SK-N-SH treated with all-trans-retinoic acid at 6 μM for 48 hours (cell line): ENCODE data around the gene D2HGDH.

Source experiments
- ATAC-seq: fragments of 200-7000 bp; cut with Tn5 transposase; 3 replicates; pipeline ENCODE4 v1.9.1; 2020; ENCODE audit warnings: mild to moderate bottlenecking, moderate library complexity
- ARNTL ChIP-seq: fragments of 450-650 bp; formaldehyde crosslinking; IDR thresholded peaks from 2 replicates; pipeline ENCODE4 v1.5.0; 2020; ENCODE audit warnings: low read depth, mild to moderate bottlenecking, moderate library complexity, borderline replicate concordance
- BACH2 ChIP-seq: fragments of 250-450 bp; sonication (Bioruptor Pico); IDR thresholded peaks from 2 replicates; pipeline ENCODE4 v1.9.0; 2021; ENCODE audit warnings: mild to moderate bottlenecking, borderline replicate concordance
- CREB5 ChIP-seq: fragments of 250-450 bp; sonication (Bioruptor Pico); IDR thresholded peaks from 2 replicates; pipeline ENCODE4 v1.5.1; 2020; ENCODE audit warnings: low read depth, mild to moderate bottlenecking, moderate library complexity
- CSDC2 ChIP-seq: fragments of 250-450 bp; sonication (Bioruptor Pico); IDR thresholded peaks from 2 replicates; pipeline ENCODE4 v1.5.0; 2020; ENCODE audit warnings: mild to moderate bottlenecking, moderate library complexity
- ESRRG ChIP-seq: fragments of 250-450 bp; sonication (Bioruptor Pico); IDR thresholded peaks from 2 replicates; pipeline ENCODE4 v1.6.1; 2021; ENCODE audit warnings: mild to moderate bottlenecking
- OSR1 ChIP-seq: fragments of 250-450 bp; sonication (Bioruptor Pico); IDR thresholded peaks from 2 replicates; pipeline ENCODE4 v1.8.0; 2022; ENCODE audit warnings: moderate library complexity, mild to moderate bottlenecking, inconsistent platforms
- PATZ1 ChIP-seq: fragments of 250-450 bp; sonication (Bioruptor Pico); IDR thresholded peaks from 2 replicates; pipeline ENCODE4 v1.8.0; 2020; ENCODE audit warnings: mild to moderate bottlenecking, moderate library complexity, borderline replicate concordance
- POU6F1 ChIP-seq: fragments of 250-450 bp; sonication (Bioruptor Pico); IDR thresholded peaks from 2 replicates; pipeline ENCODE4 v1.8.0; 2021; ENCODE audit warnings: low read depth, mild to moderate bottlenecking, moderate library complexity, borderline replicate concordance
- SNAI2 ChIP-seq: fragments of 250-450 bp; sonication (Bioruptor Pico); IDR thresholded peaks from 2 replicates; pipeline ENCODE4 v1.5.0; 2020; ENCODE audit warnings: mild to moderate bottlenecking, moderate library complexity
- TCF4 ChIP-seq: fragments of 250-450 bp; sonication (Bioruptor Pico); IDR thresholded peaks from 2 replicates; pipeline ENCODE4 v1.8.0; 2021; ENCODE audit warnings: mild to moderate bottlenecking, moderate library complexity, borderline replicate concordance
- TOX ChIP-seq: fragments of 250-450 bp; sonication (Bioruptor Pico); IDR thresholded peaks from 2 replicates; pipeline ENCODE4 v1.8.0; 2021; ENCODE audit warnings: mild to moderate bottlenecking, moderate library complexity, borderline replicate concordance
- ZC3H10 ChIP-seq: fragments of 250-450 bp; sonication (Bioruptor Pico); IDR thresholded peaks from 2 replicates; pipeline ENCODE4 v1.5.1; 2021; ENCODE audit warnings: mild to moderate bottlenecking, moderate library complexity
- ZFP3 ChIP-seq: fragments of 250-450 bp; sonication (Bioruptor Pico); IDR thresholded peaks from 2 replicates; pipeline ENCODE4 v1.5.0; 2020; ENCODE audit warnings: mild to moderate bottlenecking, moderate library complexity
- ZNF70 ChIP-seq: fragments of 450-650 bp; formaldehyde crosslinking; IDR thresholded peaks from 2 replicates; pipeline ENCODE4 v1.5.0; 2020; ENCODE audit warnings: mild to moderate bottlenecking, moderate library complexity
- ZNF8 ChIP-seq: fragments of 450-650 bp; formaldehyde crosslinking; IDR thresholded peaks from 2 replicates; pipeline ENCODE4 v1.5.0; 2020; ENCODE audit warnings: mild to moderate bottlenecking, moderate library complexity
- TF ChIP-seq, protein P1 (sequence below): fragments of 250-450 bp; sonication (Bioruptor Pico); IDR thresholded peaks from 2 replicates; pipeline ENCODE4 v1.5.1; 2021; ENCODE audit warnings: mild to moderate bottlenecking, moderate library complexity

The D2HGDH gene

DNA sequence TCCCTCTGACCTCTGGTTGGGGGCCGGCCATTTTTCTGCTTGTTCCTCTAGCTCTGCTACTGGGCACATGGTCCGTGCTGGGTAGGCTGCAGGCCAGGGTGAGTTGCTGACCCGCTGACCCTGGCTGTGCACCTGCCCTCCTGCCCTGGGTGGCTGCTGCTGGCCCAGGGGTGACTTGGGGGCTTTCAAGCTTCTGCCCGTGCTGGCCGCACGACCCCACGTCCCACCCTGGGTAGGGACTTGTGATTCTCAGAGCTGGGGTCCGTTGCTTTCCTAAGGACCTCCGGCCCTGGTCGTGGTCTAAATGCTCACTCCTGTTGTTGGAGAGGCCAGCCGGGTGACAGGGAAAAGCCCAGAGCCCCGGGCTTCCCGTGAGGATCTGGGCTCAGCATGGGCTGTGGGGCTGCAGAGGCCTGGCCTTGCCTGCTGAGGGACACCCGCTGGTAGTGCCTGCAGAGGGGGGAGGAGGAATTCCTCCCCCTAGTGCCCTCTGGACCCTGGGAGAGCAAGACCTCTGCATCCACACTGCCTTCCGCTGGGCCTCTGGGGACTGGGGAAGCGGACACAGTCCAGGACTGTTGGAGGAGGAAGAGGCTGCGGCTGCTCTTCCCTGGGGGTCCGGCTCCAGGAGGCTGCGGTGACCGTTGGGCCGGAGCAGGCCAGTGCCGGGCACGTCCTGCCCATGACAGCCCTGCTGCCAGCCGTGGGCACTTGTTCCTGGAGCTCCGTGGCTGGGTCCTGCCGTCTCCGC is 35.9 kb downstream of the D2HGDH start:
- no peak for ATAC-seq
- TF ChIP-seq ZFP3 (CRISPR knock-in tag) (no peak), POU6F1 (CRISPR knock-in tag) (no peak), BACH2 (CRISPR knock-in tag) (no peak), ZNF8 (CRISPR knock-in tag) (no peak), OSR1 (CRISPR knock-in tag) (no peak), ZNF70 (CRISPR knock-in tag) (no peak), TOX (no peak), CREB5 (no peak)
- TF ChIP-seq, protein P1, sequence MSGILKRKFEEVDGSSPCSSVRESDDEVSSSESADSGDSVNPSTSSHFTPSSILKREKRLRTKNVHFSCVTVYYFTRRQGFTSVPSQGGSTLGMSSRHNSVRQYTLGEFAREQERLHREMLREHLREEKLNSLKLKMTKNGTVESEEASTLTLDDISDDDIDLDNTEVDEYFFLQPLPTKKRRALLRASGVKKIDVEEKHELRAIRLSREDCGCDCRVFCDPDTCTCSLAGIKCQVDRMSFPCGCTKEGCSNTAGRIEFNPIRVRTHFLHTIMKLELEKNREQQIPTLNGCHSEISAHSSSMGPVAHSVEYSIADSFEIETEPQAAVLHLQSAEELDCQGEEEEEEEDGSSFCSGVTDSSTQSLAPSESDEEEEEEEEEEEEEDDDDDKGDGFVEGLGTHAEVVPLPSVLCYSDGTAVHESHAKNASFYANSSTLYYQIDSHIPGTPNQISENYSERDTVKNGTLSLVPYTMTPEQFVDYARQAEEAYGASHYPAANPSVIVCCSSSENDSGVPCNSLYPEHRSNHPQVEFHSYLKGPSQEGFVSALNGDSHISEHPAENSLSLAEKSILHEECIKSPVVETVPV (CRISPR knock-in tag) = no peak

GRCh38 chr2:241770936-241771285 is 36.5 kb downstream of the D2HGDH start:
- TF ChIP-seq ESRRG (no peak), BACH2 (CRISPR knock-in tag) (no peak), ARNTL (CRISPR knock-in tag) (no peak), CREB5 (no peak), ZNF8 (CRISPR knock-in tag) (no peak), POU6F1 (CRISPR knock-in tag) (no peak), ZC3H10 (CRISPR knock-in tag) (no peak), OSR1 (CRISPR knock-in tag) (no peak), CSDC2 (CRISPR knock-in tag) (no peak), TCF4 (CRISPR knock-in tag) (no peak), ZNF70 (CRISPR knock-in tag) (no peak), SNAI2 (CRISPR knock-in tag) (no peak), PATZ1 (CRISPR knock-in tag) (no peak), ZFP3 (CRISPR knock-in tag) (no peak)
- TF ChIP-seq, protein P1 (CRISPR knock-in tag) = no peak
- no peak for ATAC-seq
